Measurements from ENCODE around the gene SH2D5.
A peak's percentile ranks its signal among the peaks of the same experiment; 100 is the strongest.

The SH2D5 gene

GRCh38 chr1:20726118-20726911, 6.2 kb downstream of the SH2D5 start:
- H3K36me3 ChIP-seq (ENCODE audit: low read depth) = no peaks in the 10 kb centered on the region
- no peaks in the 10 kb centered on the region for H3K4me1 ChIP-seq (ENCODE audit: insufficient read depth, poor library complexity, severe bottlenecking)
- no peaks in the 10 kb centered on the region for H3K27me3 ChIP-seq (ENCODE audit: insufficient read depth, poor library complexity, severe bottlenecking)
- H3K27ac ChIP-seq (ENCODE audit: poor library complexity, severe bottlenecking) = no peak overlapping the region
- no peak for DNase-seq (ENCODE audit: low spot score)
- no peak for TF ChIP-seq CTCF (IDR thresholded peaks at IDR 0.05; ENCODE audit: poor library complexity, severe bottlenecking)
- H3K4me3 ChIP-seq (ENCODE audit: severe bottlenecking) = no peak overlapping the region
- ATAC-seq (ENCODE audit: low read depth) = no peak
- no peaks in the 10 kb centered on the region for H3K9me3 ChIP-seq (ENCODE audit: severe bottlenecking)

- H3K27ac ChIP-seq (ENCODE audit: poor library complexity, severe bottlenecking) = no peak overlapping the region
- ATAC-seq (ENCODE audit: low read depth) (0 out of 3 replicates have a peak, but pooled peaks have one; percentile 23), DNase-seq (ENCODE audit: low spot score) (no peak)
- H3K9me3 ChIP-seq (ENCODE audit: severe bottlenecking) = no peaks in the 10 kb centered on the region
- no peak for TF ChIP-seq CTCF (IDR thresholded peaks at IDR 0.05; ENCODE audit: poor library complexity, severe bottlenecking)
- H3K4me3 ChIP-seq (ENCODE audit: severe bottlenecking) = no peak overlapping the region
- H3K4me1 ChIP-seq (ENCODE audit: insufficient read depth, poor library complexity, severe bottlenecking) = no peaks in the 10 kb centered on the region
- H3K27me3 ChIP-seq (ENCODE audit: insufficient read depth, poor library complexity, severe bottlenecking) = no peaks in the 10 kb centered on the region
- H3K36me3 ChIP-seq (ENCODE audit: low read depth) = no peaks in the 10 kb centered on the region
These were observed 7.0 kb downstream of the SH2D5 start for GRCh38 chr1:20725189-20726117.

- DNase-seq (ENCODE audit: low spot score) (no peak), ATAC-seq (ENCODE audit: low read depth) (no peak)
- H3K36me3 ChIP-seq (ENCODE audit: low read depth) = no peaks in the 10 kb centered on the region
- no peak overlapping the region for H3K4me3 ChIP-seq (ENCODE audit: severe bottlenecking)
- no peak overlapping the region for H3K27ac ChIP-seq (ENCODE audit: poor library complexity, severe bottlenecking)
- no peak for TF ChIP-seq CTCF (IDR thresholded peaks at IDR 0.05; ENCODE audit: poor library complexity, severe bottlenecking)
- H3K4me1 ChIP-seq (ENCODE audit: insufficient read depth, poor library complexity, severe bottlenecking) = no peaks in the 10 kb centered on the region
- no peaks in the 10 kb centered on the region for H3K9me3 ChIP-seq (ENCODE audit: severe bottlenecking)
- no peaks in the 10 kb centered on the region for H3K27me3 ChIP-seq (ENCODE audit: insufficient read depth, poor library complexity, severe bottlenecking)
These were observed 7.9 kb downstream of the SH2D5 start for GRCh38 chr1:20724364-20725188.

- Histone ChIP-seq H3K27me3 (ENCODE audit: insufficient read depth, poor library complexity, severe bottlenecking) (no peaks in the 10 kb centered on the region), H3K27ac (ENCODE audit: poor library complexity, severe bottlenecking) (no peak overlapping the region), H3K4me3 (ENCODE audit: severe bottlenecking) (no peak overlapping the region), H3K9me3 (ENCODE audit: severe bottlenecking) (no peaks in the 10 kb centered on the region), H3K36me3 (ENCODE audit: low read depth) (no peaks in the 10 kb centered on the region), H3K4me1 (ENCODE audit: insufficient read depth, poor library complexity, severe bottlenecking) (no peaks in the 10 kb centered on the region)
- TF ChIP-seq CTCF (IDR thresholded peaks at IDR 0.05; ENCODE audit: poor library complexity, severe bottlenecking) = no peak
- ATAC-seq (ENCODE audit: low read depth) (no peak), DNase-seq (ENCODE audit: low spot score) (no peak)
These were observed 8.8 kb downstream of the SH2D5 start for GRCh38 chr1:20723537-20724363.

All from RWPE2 (cell line).